HepG2 (cell line): ENCODE measurements around the gene GNB3. TPM values are rescaled to one million over a fixed set of nuclear protein-coding genes. Genes with fewer than 3 reads are reported as not detected.

Experiments
- ETV6 ChIP-seq: sonication (generic); formaldehyde crosslinking; conservative IDR thresholded peaks from 2 replicates; pipeline ENCODE4 v1.4.0; 2020; ENCODE audit warnings: missing genetic modification reagents
- KDM4B ChIP-seq: sonication (generic); formaldehyde crosslinking; IDR thresholded peaks from 2 replicates; pipeline ENCODE4 v1.4.0; 2020; ENCODE audit warnings: missing genetic modification reagents
- NONO ChIP-seq, 2 experiments: fragments of 450-650 bp in 1 of 2; sonication (generic) in 1 of 2; formaldehyde crosslinking in 1 of 2; IDR thresholded peaks in 1 of 2; conservative IDR thresholded peaks in 1 of 2; 2 replicates each; pipeline versions ENCODE4 v1.6.1 to v1.8.0; 2017 to 2022; ENCODE audit warnings: mild to moderate bottlenecking in 1 of 2, missing genetic modification reagents in 1 of 2, moderate library complexity in 1 of 2
- RBM39 ChIP-seq: fragments of 200-400 bp; formaldehyde crosslinking; IDR thresholded peaks from one replicate; pipeline ENCODE4 v1.6.1; 2018; ENCODE audit warnings: antibody characterized with exemption, mild to moderate bottlenecking, low read depth, low read length; ENCODE audit not compliant: poor library complexity, severe bottlenecking
- ZNF101 ChIP-seq: sonication (generic); formaldehyde crosslinking; IDR thresholded peaks from 2 replicates; pipeline ENCODE4 v1.4.0; 2020; ENCODE audit warnings: mild to moderate bottlenecking, low read depth, missing genetic modification reagents, borderline replicate concordance
- ZNF546 ChIP-seq: sonication (generic); formaldehyde crosslinking; conservative IDR thresholded peaks from 2 replicates; pipeline ENCODE4 v1.8.1; 2023; ENCODE audit warnings: mild to moderate bottlenecking, missing genetic modification reagents
- ZNF720 ChIP-seq: sonication (generic); formaldehyde crosslinking; IDR thresholded peaks from 2 replicates; pipeline ENCODE4 v1.4.0; 2020; ENCODE audit warnings: missing genetic modification reagents
- ZNF839 ChIP-seq: sonication (generic); formaldehyde crosslinking; IDR thresholded peaks from 2 replicates; pipeline ENCODE4 v1.4.0; 2020; ENCODE audit warnings: missing genetic modification reagents, mild to moderate bottlenecking, borderline replicate concordance
- polyA plus RNA-seq, 8 experiments: library from polyadenylated mRNA; depleted of rRNA in 3 of 8; stranded (reverse) in 7 of 8; unstranded in 1 of 8; fragments of >200 nt; fragmentation: Illumina TruSeq in 4 of 8; extraction: Trizol in 4 of 8; gene quantifications; 2 replicates each; pipeline versions ENCODE4 v1.2.1 to v1.2.3, GENCODE V29; 2011 to 2016; ENCODE audit warnings: low read depth in 4 of 8, missing spikeins in 1 of 8, mixed read lengths in 1 of 8; ENCODE audit not compliant: insufficient read depth in 1 of 8
- total RNA-seq, 5 experiments: library from RNA; depleted of rRNA; stranded (reverse); fragments of >200 nt; fragmentation: Illumina TruSeq; extraction: Trizol; gene quantifications; 2 replicates each; pipeline ENCODE4 v1.2.3, GENCODE V29; 2016; ENCODE audit warnings: low read depth in 1 of 5
- TF ChIP-seq, protein P1 (sequence below): sonication (generic); formaldehyde crosslinking; IDR thresholded peaks from 2 replicates; pipeline ENCODE4 v1.5.0; 2020; ENCODE audit warnings: mild to moderate bottlenecking, missing genetic modification reagents
- TF ChIP-seq, protein P2 (sequence below): sonication (generic); formaldehyde crosslinking; conservative IDR thresholded peaks from 2 replicates; pipeline ENCODE4 v1.8.0; 2022; ENCODE audit warnings: low read depth, missing genetic modification reagents
- TF ChIP-seq, protein P3 (sequence below): sonication (generic); formaldehyde crosslinking; conservative IDR thresholded peaks from 2 replicates; pipeline ENCODE4 v1.4.0; 2020; ENCODE audit warnings: missing genetic modification reagents
- TF ChIP-seq, protein P4 (sequence below): sonication (generic); formaldehyde crosslinking; IDR thresholded peaks from one replicate; pipeline ENCODE4 v1.5.1; 2020; ENCODE audit warnings: mild to moderate bottlenecking, missing genetic modification reagents; ENCODE audit errors: not compliant biosample characterization

Gene GNB3
- total and polyA plus RNA-seq, 2 of the 13 experiments (the other 11 are each of a cell fraction or from before 2014, with no cell fraction given): 1.3 to 3.6 TPM

DNA sequence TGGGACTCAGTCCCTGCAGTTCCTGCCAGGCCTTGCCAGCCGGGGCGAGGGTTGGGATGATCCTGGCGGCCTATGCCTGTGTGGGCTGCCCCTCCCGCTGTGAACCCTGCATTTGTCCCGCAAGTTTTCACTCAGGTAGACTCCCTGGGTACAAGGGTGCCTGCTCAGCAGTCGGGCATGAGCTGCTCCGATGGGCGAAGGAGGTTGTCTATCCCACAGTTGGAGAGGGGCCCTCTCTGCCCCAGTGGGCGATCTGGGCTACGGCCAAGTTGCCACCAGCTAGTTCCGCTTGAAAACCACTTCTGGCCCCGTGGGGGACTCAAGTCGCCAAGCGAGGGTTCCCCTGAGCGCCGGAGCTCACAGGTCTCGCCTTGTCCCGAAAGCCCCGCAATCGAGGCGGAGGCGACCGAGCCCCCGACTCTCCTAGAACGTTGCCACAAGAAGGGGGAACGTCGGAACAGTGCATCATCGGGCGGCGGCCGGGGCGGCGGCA lies 26.2 kb downstream of the GNB3 start (continued):
- TF ChIP-seq, protein P1, sequence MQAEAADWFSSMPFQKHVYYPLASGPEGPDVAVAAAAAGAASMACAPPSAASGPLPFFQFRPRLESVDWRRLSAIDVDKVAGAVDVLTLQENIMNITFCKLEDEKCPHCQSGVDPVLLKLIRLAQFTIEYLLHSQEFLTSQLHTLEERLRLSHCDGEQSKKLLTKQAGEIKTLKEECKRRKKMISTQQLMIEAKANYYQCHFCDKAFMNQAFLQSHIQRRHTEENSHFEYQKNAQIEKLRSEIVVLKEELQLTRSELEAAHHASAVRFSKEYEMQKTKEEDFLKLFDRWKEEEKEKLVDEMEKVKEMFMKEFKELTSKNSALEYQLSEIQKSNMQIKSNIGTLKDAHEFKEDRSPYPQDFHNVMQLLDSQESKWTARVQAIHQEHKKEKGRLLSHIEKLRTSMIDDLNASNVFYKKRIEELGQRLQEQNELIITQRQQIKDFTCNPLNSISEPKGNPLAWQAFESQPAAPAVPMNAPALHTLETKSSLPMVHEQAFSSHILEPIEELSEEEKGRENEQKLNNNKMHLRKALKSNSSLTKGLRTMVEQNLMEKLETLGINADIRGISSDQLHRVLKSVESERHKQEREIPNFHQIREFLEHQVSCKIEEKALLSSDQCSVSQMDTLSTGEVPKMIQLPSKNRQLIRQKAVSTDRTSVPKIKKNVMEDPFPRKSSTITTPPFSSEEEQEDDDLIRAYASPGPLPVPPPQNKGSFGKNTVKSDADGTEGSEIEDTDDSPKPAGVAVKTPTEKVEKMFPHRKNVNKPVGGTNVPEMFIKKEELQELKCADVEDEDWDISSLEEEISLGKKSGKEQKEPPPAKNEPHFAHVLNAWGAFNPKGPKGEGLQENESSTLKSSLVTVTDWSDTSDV: no peak
- TF ChIP-seq ETV6 (CRISPR knock-in tag) (no peak), RBM39 (no peak), ZNF546 (CRISPR knock-in tag) (no peak), ZNF720 (no peak), ZNF101 (CRISPR knock-in tag) (no peak), NONO (IDR thresholded peaks at IDR 0.05) (no peak), NONO (CRISPR knock-in tag; conservative IDR thresholded peaks at IDR 0.05) (no peak), KDM4B (CRISPR knock-in tag) (no peak), ZNF839 (CRISPR knock-in tag) (no peak)
- TF ChIP-seq, protein P2, sequence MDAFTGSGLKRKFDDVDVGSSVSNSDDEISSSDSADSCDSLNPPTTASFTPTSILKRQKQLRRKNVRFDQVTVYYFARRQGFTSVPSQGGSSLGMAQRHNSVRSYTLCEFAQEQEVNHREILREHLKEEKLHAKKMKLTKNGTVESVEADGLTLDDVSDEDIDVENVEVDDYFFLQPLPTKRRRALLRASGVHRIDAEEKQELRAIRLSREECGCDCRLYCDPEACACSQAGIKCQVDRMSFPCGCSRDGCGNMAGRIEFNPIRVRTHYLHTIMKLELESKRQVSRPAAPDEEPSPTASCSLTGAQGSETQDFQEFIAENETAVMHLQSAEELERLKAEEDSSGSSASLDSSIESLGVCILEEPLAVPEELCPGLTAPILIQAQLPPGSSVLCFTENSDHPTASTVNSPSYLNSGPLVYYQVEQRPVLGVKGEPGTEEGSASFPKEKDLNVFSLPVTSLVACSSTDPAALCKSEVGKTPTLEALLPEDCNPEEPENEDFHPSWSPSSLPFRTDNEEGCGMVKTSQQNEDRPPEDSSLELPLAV: no peak
- TF ChIP-seq, protein P3, sequence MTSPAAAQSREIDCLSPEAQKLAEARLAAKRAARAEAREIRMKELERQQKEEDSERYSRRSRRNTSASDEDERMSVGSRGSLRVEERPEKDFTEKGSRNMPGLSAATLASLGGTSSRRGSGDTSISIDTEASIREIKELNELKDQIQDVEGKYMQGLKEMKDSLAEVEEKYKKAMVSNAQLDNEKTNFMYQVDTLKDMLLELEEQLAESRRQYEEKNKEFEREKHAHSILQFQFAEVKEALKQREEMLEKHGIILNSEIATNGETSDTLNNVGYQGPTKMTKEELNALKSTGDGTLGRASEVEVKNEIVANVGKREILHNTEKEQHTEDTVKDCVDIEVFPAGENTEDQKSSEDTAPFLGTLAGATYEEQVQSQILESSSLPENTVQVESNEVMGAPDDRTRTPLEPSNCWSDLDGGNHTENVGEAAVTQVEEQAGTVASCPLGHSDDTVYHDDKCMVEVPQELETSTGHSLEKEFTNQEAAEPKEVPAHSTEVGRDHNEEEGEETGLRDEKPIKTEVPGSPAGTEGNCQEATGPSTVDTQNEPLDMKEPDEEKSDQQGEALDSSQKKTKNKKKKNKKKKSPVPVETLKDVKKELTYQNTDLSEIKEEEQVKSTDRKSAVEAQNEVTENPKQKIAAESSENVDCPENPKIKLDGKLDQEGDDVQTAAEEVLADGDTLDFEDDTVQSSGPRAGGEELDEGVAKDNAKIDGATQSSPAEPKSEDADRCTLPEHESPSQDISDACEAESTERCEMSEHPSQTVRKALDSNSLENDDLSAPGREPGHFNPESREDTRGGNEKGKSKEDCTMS (CRISPR knock-in tag): no peak
- TF ChIP-seq, protein P4, sequence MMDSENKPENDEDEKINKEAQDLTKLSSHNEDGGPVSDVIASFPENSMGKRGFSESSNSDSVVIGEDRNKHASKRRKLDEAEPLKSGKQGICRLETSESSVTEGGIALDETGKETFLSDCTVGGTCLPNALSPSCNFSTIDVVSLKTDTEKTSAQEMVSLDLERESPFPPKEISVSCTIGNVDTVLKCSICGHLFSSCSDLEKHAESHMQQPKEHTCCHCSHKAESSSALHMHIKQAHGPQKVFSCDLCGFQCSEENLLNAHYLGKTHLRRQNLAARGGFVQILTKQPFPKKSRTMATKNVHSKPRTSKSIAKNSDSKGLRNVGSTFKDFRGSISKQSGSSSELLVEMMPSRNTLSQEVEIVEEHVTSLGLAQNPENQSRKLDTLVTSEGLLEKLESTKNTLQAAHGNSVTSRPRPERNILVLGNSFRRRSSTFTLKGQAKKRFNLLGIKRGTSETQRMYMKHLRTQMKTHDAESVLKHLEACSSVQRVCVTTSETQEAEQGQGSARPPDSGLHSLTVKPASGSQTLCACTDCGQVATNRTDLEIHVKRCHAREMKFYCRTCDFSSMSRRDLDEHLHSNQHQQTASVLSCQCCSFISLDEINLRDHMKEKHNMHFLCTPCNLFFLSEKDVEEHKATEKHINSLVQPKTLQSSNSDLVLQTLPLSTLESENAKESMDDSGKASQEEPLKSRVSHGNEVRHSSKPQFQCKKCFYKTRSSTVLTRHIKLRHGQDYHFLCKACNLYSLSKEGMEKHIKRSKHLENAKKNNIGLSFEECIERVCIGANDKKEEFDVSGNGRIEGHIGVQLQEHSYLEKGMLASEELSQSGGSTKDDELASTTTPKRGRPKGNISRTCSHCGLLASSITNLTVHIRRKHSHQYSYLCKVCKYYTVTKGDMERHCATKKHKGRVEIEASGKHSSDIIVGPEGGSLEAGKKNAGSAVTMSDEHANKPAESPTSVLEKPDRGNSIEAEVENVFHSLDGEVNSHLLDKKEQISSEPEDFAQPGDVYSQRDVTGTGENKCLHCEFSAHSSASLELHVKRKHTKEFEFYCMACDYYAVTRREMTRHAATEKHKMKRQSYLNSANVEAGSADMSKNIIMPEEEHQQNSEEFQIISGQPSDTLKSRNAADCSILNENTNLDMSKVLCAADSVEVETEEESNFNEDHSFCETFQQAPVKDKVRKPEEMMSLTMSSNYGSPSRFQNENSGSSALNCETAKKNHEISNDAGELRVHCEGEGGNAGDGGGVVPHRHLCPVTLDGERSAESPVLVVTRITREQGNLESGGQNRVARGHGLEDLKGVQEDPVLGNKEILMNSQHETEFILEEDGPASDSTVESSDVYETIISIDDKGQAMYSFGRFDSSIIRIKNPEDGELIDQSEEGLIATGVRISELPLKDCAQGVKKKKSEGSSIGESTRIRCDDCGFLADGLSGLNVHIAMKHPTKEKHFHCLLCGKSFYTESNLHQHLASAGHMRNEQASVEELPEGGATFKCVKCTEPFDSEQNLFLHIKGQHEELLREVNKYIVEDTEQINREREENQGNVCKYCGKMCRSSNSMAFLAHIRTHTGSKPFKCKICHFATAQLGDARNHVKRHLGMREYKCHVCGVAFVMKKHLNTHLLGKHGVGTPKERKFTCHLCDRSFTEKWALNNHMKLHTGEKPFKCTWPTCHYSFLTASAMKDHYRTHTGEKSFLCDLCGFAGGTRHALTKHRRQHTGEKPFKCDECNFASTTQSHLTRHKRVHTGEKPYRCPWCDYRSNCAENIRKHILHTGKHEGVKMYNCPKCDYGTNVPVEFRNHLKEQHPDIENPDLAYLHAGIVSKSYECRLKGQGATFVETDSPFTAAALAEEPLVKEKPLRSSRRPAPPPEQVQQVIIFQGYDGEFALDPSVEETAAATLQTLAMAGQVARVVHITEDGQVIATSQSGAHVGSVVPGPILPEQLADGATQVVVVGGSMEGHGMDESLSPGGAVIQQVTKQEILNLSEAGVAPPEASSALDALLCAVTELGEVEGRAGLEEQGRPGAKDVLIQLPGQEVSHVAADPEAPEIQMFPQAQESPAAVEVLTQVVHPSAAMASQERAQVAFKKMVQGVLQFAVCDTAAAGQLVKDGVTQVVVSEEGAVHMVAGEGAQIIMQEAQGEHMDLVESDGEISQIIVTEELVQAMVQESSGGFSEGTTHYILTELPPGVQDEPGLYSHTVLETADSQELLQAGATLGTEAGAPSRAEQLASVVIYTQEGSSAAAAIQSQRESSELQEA (CRISPR knock-in tag): peak; percentile 9
